LoVo (cell line): ENCODE data around the gene GSTP1.
"Not testable (repeated sequence)": the region's sequence is repeated elsewhere in the genome, so short reads cannot be mapped to it uniquely, and the experiment has no call there.

Source experiments
- DNase-seq: peaks from one replicate; pipeline ENCODE4 v3.0.0-alpha.2; 2016; ENCODE audit warnings: low spot score

GSTP1 gene

DNA sequence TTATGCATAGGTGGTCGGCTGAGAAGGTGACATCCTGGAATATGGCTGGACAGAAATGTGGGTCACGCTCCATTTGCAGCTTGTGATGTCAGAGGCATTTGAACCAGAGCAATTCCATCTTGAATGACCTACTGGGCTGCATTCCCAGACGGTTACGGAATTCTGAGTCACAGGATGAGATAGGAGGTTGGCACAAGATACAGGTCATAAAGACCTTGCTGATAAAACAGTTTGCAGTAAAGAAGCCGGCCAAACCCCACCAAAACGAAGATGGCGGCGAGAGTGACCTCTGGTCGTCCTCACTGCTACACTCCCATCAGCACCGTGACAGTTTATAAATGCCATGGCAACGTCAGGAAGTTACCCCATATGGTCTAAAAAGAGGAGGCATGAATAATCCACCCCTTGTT, 19.9 kb upstream of the GSTP1 start:
- DNase-seq = peak; percentile 70

GRCh38 chr11:67564230-67564629, 19.4 kb upstream of the GSTP1 start:
- DNase-seq = no peak

DNA sequence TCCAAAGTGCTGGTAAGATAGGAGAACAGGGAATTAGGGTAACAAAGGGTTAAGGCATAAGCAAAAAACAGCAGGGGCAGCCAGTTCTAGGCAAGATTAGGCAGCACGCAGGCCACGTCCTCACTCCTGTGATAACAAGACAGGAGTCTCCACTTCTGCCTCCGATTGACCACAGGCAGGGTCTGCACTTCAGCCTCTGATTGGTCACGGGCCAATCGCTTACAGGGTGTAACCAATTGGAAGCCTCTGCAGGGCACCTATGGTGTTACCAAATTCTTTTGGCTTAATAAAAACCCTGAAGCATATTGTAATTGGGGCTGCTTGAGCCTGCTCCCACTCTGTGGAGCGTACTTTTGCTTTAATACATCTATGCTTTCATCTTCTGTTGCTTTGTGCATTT, 12.2 kb upstream of the GSTP1 start:
- no peak for DNase-seq

DNA sequence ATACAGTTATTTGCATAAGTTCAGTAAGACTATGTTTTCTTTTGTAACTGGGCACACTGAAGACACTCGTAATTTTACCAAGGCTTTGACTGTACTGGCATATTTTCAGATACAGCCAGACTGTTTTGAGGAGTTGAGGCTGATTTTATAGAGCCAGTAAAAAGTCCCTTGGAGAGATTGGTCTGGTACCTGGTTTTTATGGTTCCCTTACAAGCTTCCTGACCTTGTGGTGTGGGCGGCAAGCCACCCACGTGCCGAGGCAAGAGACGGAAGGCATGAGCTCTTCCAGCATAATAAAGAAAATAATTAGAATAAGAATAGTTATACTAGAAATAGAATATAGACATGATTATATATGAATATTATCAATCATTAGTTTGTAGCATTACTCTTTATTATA, 11.3 kb upstream of the GSTP1 start:
- no peak for DNase-seq

DNA sequence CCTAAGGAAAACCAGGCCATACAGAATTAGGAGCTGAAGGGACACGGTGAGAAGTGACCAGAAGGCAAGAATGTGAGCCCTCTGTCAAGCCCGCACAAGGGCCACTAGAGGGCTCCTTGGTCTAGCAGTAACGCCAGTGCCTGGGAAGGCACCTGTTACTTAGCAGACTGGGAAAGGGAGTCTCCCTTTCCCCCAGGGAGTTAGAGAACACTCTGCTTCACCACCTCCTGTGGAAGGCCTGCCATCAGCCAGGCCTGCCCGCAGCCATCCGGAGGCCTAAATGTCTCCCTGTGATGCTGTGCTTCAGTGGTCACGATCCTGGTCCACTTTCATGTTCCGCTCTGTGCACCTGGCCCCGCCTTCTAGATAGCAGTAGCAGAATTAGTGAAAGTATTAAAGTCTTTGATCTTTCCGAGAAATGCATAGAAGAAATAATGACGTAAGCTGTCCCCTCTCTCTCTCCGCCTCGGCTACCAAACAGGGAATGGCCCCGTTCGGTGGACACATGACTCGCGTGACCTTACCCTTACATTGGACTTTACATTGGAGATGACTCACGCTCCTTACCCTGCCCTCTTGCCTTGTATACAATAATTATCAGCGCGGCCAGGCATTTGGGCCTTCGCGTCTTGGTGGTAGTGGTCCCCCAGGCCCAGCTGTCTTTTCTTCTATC, 10.7 kb upstream of the GSTP1 start:
- DNase-seq = peak; percentile 74

DNA sequence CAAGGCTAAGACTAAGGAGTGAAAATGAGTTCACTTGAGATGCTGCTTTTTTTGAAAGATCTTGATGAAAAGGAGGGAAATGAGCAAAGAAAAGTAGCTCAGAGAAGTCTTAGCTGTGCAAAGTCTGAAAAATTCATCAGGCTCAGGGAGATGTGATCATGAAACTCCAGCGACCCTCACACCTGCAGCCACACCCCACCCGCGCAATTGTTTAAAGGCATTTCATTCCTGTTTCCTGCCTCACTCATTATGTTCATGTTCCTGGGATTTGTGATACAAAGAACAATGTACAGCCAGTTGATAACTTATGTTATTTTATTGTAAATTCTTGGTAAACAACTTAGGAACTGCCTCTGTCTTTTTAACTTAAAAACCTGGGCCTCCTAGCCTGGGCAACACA, 8.7 kb upstream of the GSTP1 start:
- DNase-seq = no peak

DNA sequence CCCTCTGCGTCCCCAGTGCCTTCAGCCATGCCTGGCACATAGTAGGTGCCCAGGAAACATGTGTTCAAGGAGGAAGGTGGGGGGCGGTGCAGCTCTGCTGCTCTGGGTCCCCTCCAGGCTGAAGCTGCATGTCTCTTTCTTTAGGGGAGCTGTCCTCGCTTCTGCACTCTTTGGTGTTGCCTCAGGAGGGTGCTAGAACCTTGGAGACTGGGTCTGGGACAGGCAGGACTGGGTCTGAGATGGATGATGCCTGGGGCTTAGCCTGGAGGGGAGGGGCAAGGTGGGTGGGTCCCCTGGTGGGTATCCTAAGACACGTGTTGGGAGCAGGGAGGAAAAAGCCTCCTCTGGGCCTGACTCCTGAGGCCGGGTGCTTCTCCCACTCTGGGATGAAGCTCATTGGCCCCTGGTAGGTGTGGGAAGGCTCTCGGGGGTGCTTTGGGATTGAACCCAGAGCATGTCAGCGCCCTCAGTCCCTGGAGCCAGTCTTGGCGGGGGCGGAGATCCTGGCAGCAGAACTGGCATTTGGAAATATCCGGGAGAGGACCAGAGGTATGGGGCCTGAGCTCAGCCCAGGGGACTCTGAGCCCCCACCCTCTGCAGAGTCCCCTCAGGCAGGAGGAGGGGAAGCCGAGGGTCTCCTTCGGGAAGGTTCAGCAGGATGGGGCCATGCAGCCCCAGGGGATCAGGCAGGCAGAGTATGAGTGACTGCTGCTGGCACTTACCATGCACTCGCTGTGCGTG, 6.7 kb upstream of the GSTP1 start:
- no peak for DNase-seq

DNA sequence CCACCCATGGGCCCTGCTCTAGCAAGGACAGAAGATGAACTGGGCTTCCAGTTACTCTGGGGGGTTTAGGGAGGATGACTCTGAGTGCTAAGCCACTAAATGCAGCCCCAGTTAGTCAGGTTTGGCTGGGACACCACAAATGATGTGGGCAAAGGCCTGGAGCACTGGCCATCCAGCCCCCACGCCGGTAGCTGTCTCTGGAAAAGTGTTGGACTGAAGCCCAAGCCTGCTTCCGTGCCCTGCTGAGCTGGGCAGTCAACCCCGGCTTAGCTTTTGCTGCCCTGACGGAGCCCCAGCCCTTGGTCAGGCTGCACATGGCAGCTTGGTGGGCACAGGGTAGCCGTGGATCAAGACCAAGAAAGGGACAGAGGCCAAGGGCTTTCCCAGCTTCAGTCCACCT, 5.7 kb upstream of the GSTP1 start:
- no peak for DNase-seq

- DNase-seq = peak; percentile 73
Observed at GRCh38 chr11:67581469-67581868, 2.1 kb upstream of the GSTP1 start.

DNA sequence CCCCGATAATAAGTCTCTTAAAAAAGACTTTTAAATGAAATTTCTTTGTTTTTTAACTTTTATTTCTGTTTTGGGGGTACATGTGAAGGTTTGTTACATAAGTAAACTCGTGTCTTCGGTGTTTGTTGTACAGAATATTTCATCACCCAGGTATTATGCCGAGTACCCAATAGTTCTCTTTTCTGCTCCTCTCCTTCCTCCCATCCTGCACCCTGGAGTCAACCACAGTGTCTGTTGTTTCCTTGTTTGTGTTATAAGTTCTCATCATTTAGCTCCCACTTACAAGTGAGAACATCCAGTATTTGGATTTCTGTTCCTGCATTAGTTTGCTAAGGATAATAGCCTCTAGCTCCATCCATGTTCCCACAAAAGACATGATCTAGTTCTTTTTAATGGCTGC, 1.6 kb upstream of the GSTP1 start:
- no peak for DNase-seq

DNA sequence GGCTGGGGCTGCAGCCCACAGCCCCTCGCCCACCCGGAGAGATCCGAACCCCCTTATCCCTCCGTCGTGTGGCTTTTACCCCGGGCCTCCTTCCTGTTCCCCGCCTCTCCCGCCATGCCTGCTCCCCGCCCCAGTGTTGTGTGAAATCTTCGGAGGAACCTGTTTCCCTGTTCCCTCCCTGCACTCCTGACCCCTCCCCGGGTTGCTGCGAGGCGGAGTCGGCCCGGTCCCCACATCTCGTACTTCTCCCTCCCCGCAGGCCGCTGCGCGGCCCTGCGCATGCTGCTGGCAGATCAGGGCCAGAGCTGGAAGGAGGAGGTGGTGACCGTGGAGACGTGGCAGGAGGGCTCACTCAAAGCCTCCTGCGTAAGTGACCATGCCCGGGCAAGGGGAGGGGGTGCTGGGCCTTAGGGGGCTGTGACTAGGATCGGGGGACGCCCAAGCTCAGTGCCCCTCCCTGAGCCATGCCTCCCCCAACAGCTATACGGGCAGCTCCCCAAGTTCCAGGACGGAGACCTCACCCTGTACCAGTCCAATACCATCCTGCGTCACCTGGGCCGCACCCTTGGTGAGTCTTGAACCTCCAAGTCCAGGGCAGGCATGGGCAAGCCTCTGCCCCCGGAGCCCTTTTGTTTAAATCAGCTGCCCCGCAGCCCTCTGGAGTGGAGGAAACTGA, 731 bp downstream of the GSTP1 start:
- DNase-seq = no peak

GRCh38 chr11:67584881-67585873, 1.6 kb downstream of the GSTP1 start:
- no peak for DNase-seq

GRCh38 chr11:67585911-67586310, 2.3 kb downstream of the GSTP1 start:
- no peak for DNase-seq

DNA sequence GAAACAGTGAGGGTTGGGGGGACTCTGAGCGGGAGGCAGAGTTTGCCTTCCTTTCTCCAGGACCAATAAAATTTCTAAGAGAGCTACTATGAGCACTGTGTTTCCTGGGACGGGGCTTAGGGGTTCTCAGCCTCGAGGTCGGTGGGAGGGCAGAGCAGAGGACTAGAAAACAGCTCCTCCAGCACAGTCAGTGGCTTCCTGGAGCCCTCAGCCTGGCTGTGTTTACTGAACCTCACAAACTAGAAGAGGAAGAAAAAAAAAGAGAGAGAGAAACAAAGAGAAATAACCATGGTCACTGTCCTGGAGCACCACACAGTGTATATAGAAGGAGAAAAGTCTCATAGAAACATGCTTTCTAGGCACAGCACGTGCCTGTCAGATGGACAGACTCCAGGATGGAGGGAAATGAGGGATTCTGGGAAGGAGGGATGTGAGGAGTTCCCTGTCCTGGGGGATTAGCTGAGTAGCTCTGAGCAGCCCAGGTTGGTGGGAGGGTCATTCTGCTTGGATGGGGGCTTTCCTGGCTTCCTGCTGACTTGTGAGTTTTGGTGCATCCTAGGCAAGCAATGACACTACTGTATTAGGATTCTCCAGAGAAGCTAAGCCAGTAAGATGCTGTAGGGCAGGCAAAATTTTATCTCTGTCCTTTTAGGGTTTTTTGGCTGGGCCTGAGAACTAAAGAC, 3.1 kb downstream of the GSTP1 start:
- no peak for DNase-seq

DNA sequence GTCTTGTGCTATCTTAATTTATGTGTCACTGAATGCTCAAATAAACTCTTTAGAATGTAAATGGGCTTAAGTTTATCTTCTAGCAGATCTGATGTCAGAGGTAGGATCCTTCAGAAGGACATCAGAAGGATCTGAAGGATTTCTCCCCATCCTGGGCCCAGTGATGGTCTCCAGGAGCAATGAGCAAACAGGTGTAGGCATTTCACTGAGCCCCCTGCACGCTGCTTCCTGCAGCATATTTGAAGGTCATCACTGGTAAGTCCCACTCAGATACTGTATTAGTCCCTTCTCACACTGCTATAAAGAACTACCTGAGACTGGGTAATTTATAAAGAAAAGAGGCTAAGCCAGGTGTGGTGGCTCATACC, 4.5 kb downstream of the GSTP1 start:
- DNase-seq = no peak

DNA sequence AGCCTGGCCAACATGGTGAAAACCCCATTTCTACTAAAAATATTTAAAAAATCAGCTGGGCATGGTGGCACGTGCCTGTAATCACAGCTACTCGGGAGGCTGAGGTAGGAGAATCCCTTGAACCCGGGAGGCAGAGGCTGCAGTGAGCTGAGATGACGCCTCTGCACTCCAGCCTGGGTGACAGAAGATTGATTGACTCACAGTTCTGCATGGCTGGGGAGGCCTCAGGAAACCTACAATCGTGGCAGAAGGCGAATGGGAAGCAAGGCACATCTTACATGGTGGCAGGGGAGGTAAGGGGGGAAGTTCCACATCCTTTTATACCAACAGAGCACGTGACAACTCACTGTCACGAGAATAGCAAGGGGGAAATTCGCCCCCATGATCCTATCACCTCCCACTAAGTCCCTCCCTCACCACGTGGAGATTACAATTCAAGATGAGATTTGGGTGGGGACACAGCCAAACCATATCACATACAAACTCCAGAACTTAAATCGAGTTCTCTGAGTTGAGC, 5.3 kb downstream of the GSTP1 start:
- DNase-seq = not testable (repeated sequence)

- DNase-seq = no peak
Observed at GRCh38 chr11:67592880-67593564, 9.4 kb downstream of the GSTP1 start.

DNA sequence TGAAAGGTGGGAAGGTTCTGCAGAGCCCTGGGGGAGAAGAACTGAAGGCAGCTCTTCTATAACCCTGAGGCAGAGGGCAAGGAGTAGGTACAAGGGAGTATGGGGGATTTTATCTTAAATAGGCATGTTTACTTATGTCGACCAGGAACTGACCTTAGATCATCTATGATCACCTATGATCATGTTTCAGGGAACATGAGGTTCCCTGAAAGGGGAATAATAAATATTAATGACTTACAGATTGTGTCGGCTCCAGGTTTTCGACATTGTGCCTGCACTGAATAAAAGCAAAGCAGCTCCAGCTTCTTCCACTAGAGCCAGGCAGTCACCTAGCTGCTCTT, 9.9 kb downstream of the GSTP1 start:
- DNase-seq = no peak

GRCh38 chr11:67594480-67594879, 10.9 kb downstream of the GSTP1 start:
- DNase-seq = no peak

GRCh38 chr11:67596753-67597300, 13.2 kb downstream of the GSTP1 start:
- DNase-seq = no peak

GRCh38 chr11:67597458-67597857, 13.8 kb downstream of the GSTP1 start:
- DNase-seq = not testable (repeated sequence)
